Endothelial cell of umbilical vein (primary cell): Measurements from ENCODE around the gene SCN4A. TPM values are rescaled to one million over a fixed set of nuclear protein-coding genes. Genes with fewer than 3 reads are reported as not detected.

Experiments
- BruUV-seq: library from RNA; stranded (reverse); fragments of 400-500 nt; replicated peaks from 2 replicates; lab custom pipeline; 2021; lab: Mats Ljungman, UMichigan
- CTCF ChIA-PET: fragments of 300-600, 350-600 bp; sonication (Branson Sonifier 250); formaldehyde crosslinking; loops from one replicate; lab custom pipeline; 2021; ENCODE audit warnings: antibody characterized with exemption, inconsistent platforms; lab: Charles Lee
- POLR2A ChIA-PET: fragments of 300-600, 350-600 bp; sonication (Branson Sonifier 250); formaldehyde crosslinking; loops from one replicate; lab custom pipeline; 2021; ENCODE audit warnings: antibody characterized with exemption, inconsistent platforms; lab: Charles Lee
- DNase-seq: peaks from one replicate; pipeline ENCODE4 v3.0.0-alpha.2; 2011; ENCODE audit warnings: low read depth, low spot score
- FAIRE-seq: peaks from 2 replicates; lab custom pipeline; 2011; peaks lifted over from hg19 to GRCh38; lab: Jason Lieb, UNC
- H2AFZ ChIP-seq: 2 replicates; pipeline ENCODE4 v1.6.0; 2012; ENCODE audit warnings: low read depth, low read length, control low read depth, inconsistent platforms
- H3K27ac ChIP-seq: 2 replicates; pipeline ENCODE4 v1.5.1; 2011; ENCODE audit warnings: low read depth, mild to moderate bottlenecking, control low read depth, low read length, moderate library complexity; ENCODE audit not compliant: insufficient read depth
- H3K27me3 ChIP-seq, 2 experiments: 2 replicates each; pipeline versions ENCODE4 v1.6.0 to v1.6.1; 2011; ENCODE audit warnings: low read length in 2 of 2, mixed read lengths in 1 of 2; ENCODE audit not compliant: control insufficient read depth in 2 of 2, insufficient read depth in 2 of 2
- H3K36me3 ChIP-seq, 2 experiments: 2 replicates in 1 of 2; 3 replicates in 1 of 2; pipeline ENCODE4 v1.5.1; 2011; ENCODE audit warnings: low read length in 2 of 2, mild to moderate bottlenecking in 1 of 2, moderate library complexity in 1 of 2; ENCODE audit not compliant: control insufficient read depth in 2 of 2, insufficient read depth in 2 of 2; ENCODE audit errors: extremely low read depth in 1 of 2
- H3K4me1 ChIP-seq: 3 replicates; pipeline ENCODE4 v1.5.1; 2011; ENCODE audit warnings: mild to moderate bottlenecking, low read length; ENCODE audit not compliant: control insufficient read depth, insufficient read depth; ENCODE audit errors: extremely low read depth
- H3K4me2 ChIP-seq: 2 replicates; pipeline ENCODE4 v1.6.1; 2011; ENCODE audit warnings: low read length, control low read depth, mixed read lengths; ENCODE audit not compliant: insufficient read depth
- H3K4me3 ChIP-seq, 3 experiments: fragments of 200-600 bp in 1 of 3; sonication (generic), shearing (Covaris generic) in 1 of 3; replicated peaks in 1 of 3; 2 replicates each; pipeline ENCODE4 v1.5.1; 2011 to 2016; ENCODE audit warnings: control low read depth in 3 of 3, low read length in 3 of 3, mild to moderate bottlenecking in 2 of 3, inconsistent platforms in 1 of 3, low read depth in 1 of 3, moderate library complexity in 1 of 3; ENCODE audit not compliant: insufficient read depth in 1 of 3
- H3K79me2 ChIP-seq: 2 replicates; pipeline ENCODE4 v1.6.0; 2012; ENCODE audit warnings: low read length, inconsistent platforms; ENCODE audit not compliant: control insufficient read depth, insufficient read depth
- H3K9ac ChIP-seq: replicated peaks from 2 replicates; pipeline ENCODE3; 2011; ENCODE audit warnings: low read length, control low read depth; ENCODE audit not compliant: insufficient read depth; ENCODE audit errors: extremely low read depth
- H3K9me1 ChIP-seq: replicated peaks from 3 replicates; pipeline ENCODE4 v1.6.0; 2011; ENCODE audit warnings: mild to moderate bottlenecking, low read length; ENCODE audit not compliant: control insufficient read depth, insufficient read depth; ENCODE audit errors: extremely low read depth
- H3K9me3 ChIP-seq: replicated peaks from 2 replicates; pipeline ENCODE4 v1.5.1; 2012; ENCODE audit warnings: low read length, inconsistent platforms; ENCODE audit not compliant: control insufficient read depth, insufficient read depth
- H4K20me1 ChIP-seq: replicated peaks from 2 replicates; pipeline ENCODE3; 2011; ENCODE audit warnings: mild to moderate bottlenecking, low read length; ENCODE audit not compliant: control insufficient read depth, insufficient read depth; ENCODE audit errors: extremely low read depth
- CTCF ChIP-seq, 2 donors: IDR thresholded peaks; 1 replicate in 1 of 2; 2 replicates in 1 of 2; pipeline ENCODE4 v1.5.1; 2011; ENCODE audit warnings: low read length in 2 of 2, mild to moderate bottlenecking in 2 of 2, moderate library complexity in 2 of 2, control low read depth in 1 of 2, inconsistent platforms in 1 of 2, low read depth in 1 of 2; ENCODE audit not compliant: insufficient read depth in 1 of 2; ENCODE audit errors: extremely low read depth in 1 of 2
- EZH2 ChIP-seq: IDR thresholded peaks from 2 replicates; pipeline ENCODE4 v1.6.1; 2012; ENCODE audit warnings: borderline replicate concordance, low read depth, mild to moderate bottlenecking, moderate library complexity, low read length, inconsistent platforms; ENCODE audit not compliant: severe bottlenecking
- FOS ChIP-seq: IDR thresholded peaks from 2 replicates; pipeline ENCODE4 v1.6.1; 2011; ENCODE audit warnings: mild to moderate bottlenecking, low read length, moderate library complexity, borderline replicate concordance; ENCODE audit not compliant: insufficient read depth
- GATA2 ChIP-seq: IDR thresholded peaks from 2 replicates; pipeline ENCODE4 v1.7.0; 2011; ENCODE audit warnings: low read depth, mild to moderate bottlenecking, moderate library complexity, mixed read lengths, low read length; ENCODE audit not compliant: insufficient read length, insufficient read depth
- JUN ChIP-seq: IDR thresholded peaks from 2 replicates; pipeline ENCODE4 v1.6.1; 2011; ENCODE audit warnings: borderline replicate concordance, low read depth; ENCODE audit not compliant: insufficient read length, insufficient read depth
- MYC ChIP-seq: IDR thresholded peaks from one replicate; pipeline ENCODE4 v1.6.1; 2011; ENCODE audit warnings: mild to moderate bottlenecking, low read depth, low read length
- POLR2A ChIP-seq: IDR thresholded peaks from 2 replicates; pipeline ENCODE4 v1.6.1; 2012; ENCODE audit warnings: low read depth, mild to moderate bottlenecking, control low read depth, low read length
- POLR2AphosphoS5 ChIP-seq: IDR thresholded peaks from 2 replicates; pipeline ENCODE4 v1.6.1; 2012; ENCODE audit warnings: low read depth, mild to moderate bottlenecking, control low read depth, low read length, moderate library complexity; ENCODE audit not compliant: insufficient read depth
- dilution Hi-C: fragments of 300-500 bp; cut with MboI; formaldehyde crosslinking; loops from one replicate; pipeline ENCODE4 v1.15.0; 2019; ENCODE audit warnings: low sequenced_read_pairs; ENCODE audit not compliant: extremely low pct_ligation_motif_present
- intact Hi-C: fragments of 100-400 bp; cut with micrococcal nuclease; formaldehyde crosslinking; loops from one replicate; pipeline ENCODE4 v1.10.0; 2022
- polyA plus RNA-seq, 4 experiments: library from polyadenylated mRNA; depleted of rRNA in 3 of 4; stranded (reverse) in 3 of 4; unstranded in 1 of 4; fragments of >200 nt; gene quantifications; 2 replicates each; pipeline versions ENCODE4 v1.2.1 to v1.2.3, GENCODE V29; 2011 to 2012; ENCODE audit warnings: missing spikeins in 1 of 4
- total RNA-seq: library from RNA; stranded (reverse); gene quantifications from 2 replicates; pipeline ENCODE4 v1.2.3, GENCODE V29; 2021
- TF ChIP-seq, protein P1 (sequence below): IDR thresholded peaks from 2 replicates; pipeline ENCODE4 v1.6.1; 2011; ENCODE audit not compliant: insufficient read depth, insufficient read length

Gene SCN4A
- total and polyA plus RNA-seq, 2 donors (not counting 3 experiments of a cell fraction or from before 2014, with no cell fraction given) = 0.01 to 0.40 TPM

DNA sequence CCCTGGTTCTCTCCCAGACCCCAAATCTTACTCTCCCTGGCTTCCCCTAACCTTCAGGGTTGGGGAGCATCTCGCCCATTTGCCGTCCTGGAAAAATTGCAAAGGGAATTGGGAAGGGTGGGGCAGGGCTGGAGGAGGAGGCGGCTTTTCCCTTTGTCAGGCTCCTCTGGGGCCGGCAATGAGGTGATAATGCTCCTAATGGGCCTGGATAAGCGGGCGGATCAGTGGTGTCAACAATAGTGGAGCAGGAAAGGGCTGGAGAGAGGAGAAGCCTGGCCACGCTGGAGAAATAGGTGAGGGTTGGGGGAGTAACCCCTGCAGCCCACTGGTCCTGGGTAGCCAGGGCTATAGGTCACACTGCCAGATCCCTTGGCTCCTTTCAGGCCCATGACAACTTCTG is 12.3 kb downstream of the SCN4A start:
- POLR2A ChIA-PET = no interaction called here
- H3K4me2 ChIP-seq = no peak overlapping the region

More for the DNA sequence above, 12.3 kb downstream of the SCN4A start:
- TF ChIP-seq CTCF (IDR thresholded peaks at IDR 0.05; ENCODE audit: extremely low read depth in 1 of 2, insufficient read depth in 1 of 2, low read depth in 1 of 2, low read length in 2 of 2) = no peak
- TF ChIP-seq, protein P1, sequence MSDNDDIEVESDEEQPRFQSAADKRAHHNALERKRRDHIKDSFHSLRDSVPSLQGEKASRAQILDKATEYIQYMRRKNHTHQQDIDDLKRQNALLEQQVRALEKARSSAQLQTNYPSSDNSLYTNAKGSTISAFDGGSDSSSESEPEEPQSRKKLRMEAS = no peak
- TF ChIP-seq POLR2AphosphoS5 = no peak
- TF ChIP-seq FOS = no peak
- TF ChIP-seq GATA2 = no peak
- no peak for TF ChIP-seq POLR2A
- no peak for TF ChIP-seq JUN
- TF ChIP-seq MYC = no peak
- TF ChIP-seq EZH2 = no peak
- Histone ChIP-seq H3K9me1 (no peaks in the 10 kb centered on the region), H2AFZ (no peak overlapping the region), H3K27ac (no peak overlapping the region), H3K9me3 (no peaks in the 10 kb centered on the region), H3K4me3 (no peak overlapping the region), H3K27me3 (no peaks in the 10 kb centered on the region), H3K36me3 (no peaks in the 10 kb centered on the region), H3K4me1 (no peaks in the 10 kb centered on the region), H4K20me1 (no peaks in the 10 kb centered on the region), H3K9ac (no peak overlapping the region), H3K79me2 (no peaks in the 10 kb centered on the region)
- DNase-seq = no peak
- BruUV-seq = no TSS peak
- no peak for FAIRE-seq
- intact Hi-C loops (no loop called here), dilution Hi-C loops (no loop called here)
- CTCF ChIA-PET = interaction anchor here (2.4 to 7.0 kb wide), 2 partner anchors 9 to 14 kb away, joined by 8 to 50 read pairs; no protein-coding TSS in a partner anchor
